Activated gamma-delta T cell (primary cell): Measurements from ENCODE around the gene EIF1.
A peak's percentile ranks its signal among the peaks of the same experiment; 100 is the strongest.
"Not testable (repeated sequence)": the region's sequence is repeated elsewhere in the genome, so short reads cannot be mapped to it uniquely, and the experiment has no call there.

Source experiments
- DNase-seq: peaks from one replicate; lab custom pipeline; 2025; lab: John Stamatoyannopoulos, UW
- total RNA-seq, 2 donors: gene quantifications; one replicate each; lab custom pipeline; 2026; lab: John Stamatoyannopoulos, UW

The EIF1 gene
- total RNA-seq, result 438 to 458 reads per million in 2 donors

DNA sequence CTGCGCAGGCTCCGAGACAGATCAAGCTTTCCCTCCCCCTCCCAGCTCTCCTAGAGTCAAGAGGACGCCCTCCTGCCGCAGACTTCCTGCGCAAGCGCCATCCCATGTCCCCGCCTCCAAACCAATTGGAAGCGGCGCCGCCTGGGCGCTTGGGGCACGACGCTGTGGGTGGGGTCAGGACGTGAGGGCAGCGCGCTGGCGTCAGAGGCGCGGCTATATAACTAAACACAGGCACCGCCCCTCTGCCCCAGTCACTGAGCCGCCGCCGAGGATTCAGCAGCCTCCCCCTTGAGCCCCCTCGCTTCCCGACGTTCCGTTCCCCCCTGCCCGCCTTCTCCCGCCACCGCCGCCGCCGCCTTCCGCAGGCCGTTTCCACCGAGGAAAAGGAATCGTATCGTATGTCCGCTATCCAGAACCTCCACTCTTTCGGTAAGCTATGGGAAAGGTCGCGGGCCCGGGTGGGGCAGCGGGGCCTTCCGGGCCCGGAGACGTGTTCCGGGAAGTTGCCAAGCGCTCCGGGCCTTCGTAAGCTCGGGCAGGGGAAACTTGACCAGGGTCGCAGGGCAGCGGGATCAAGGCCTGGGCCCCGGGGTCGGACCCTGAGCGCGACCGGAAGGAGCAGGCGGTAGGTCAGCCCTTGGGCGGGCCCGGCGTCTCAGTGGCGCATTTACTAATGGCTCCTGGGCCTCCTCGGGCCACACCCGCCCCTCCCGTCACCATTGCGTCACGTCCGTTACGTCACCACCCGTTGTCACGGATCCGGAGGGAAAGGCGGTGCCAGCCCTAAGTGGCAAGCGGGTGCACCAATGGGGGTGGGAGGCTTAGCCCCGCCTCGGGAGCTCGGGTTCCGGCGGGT, at the start of gene EIF1:
Gene EIF1 (plus strand): TSS at position 245 of the 856 bp plus-strand sequence. CDS start 154 bp downstream, at position 399.
- peak; percentile 97 for DNase-seq

- no peak for DNase-seq
Observed at GRCh38 chr17:41638941-41639340, 49.7 kb upstream of the EIF1 start.

DNA sequence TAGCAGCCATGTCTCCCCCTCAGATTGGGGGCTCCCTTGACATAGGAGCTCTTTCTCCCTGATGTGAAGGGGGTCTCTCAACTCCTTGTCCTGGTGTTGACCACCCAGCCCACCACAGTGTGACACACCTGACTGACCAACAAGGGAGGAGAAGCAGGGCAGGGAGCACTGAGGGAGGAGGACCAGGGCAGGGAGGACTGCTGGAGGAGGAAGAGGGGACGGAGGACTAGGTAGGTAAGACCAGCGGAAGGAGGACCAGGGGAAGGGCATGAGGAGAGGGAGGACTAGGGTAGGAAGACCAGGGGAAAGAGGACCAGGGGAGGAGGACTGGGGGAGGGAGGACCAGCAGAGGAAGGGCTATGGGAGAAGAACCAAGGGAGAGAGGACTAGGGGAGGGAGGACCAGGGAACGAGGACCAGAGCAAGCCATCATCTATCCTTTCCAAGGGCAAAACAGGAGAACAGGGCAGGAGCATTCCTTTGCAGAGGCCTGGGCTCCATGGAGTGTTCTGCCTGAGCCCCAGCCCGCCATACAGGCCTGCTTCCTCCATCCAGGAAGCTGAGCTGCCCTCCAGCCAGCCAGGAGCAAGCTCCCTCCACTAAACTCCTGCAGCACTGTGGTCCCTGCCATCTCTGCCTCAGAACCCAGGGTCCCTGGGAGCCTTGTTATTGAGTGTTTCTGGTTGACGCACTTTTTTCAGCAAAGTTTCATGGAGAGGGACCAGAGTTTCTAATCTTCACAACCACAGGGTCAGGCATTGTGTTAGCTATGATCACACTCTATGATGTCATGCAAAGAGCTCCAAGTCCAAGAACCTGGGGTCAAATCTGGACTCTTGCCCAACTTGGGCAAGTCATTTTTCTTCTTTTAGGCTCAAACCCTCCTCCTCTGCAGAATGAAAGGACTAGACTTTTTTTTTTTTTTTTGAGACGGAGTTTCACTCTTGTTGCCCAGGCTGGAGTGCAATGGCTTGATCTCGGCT, 48.9 kb upstream of the EIF1 start:
- no peak for DNase-seq

DNA sequence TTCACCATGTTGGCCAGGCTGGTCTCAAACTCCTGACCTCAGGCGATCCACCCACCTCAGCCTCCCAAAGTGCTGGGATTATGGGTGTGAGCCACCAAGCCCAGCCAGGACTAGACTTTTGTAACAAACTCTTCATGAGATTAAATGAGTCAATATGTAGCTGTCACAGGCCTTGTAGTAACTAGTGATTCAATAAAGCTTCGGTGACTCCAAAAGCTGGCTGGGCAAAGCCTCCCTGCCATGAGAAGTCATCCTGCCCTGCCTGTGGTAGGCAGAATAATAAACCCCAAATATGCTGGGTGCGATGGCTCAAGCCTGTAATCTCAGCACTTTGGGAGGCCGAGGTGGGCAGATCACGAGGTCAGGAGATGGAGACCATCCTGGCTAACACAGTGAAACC, 48.1 kb upstream of the EIF1 start:
- DNase-seq, result not testable (repeated sequence)

GRCh38 chr17:41642252-41643156, 46.2 kb upstream of the EIF1 start:
- no peak for DNase-seq

GRCh38 chr17:41647038-41647813, 41.5 kb upstream of the EIF1 start:
- DNase-seq, result no peak

GRCh38 chr17:41647940-41648410, 40.7 kb upstream of the EIF1 start:
- peak; percentile 62 for DNase-seq

DNA sequence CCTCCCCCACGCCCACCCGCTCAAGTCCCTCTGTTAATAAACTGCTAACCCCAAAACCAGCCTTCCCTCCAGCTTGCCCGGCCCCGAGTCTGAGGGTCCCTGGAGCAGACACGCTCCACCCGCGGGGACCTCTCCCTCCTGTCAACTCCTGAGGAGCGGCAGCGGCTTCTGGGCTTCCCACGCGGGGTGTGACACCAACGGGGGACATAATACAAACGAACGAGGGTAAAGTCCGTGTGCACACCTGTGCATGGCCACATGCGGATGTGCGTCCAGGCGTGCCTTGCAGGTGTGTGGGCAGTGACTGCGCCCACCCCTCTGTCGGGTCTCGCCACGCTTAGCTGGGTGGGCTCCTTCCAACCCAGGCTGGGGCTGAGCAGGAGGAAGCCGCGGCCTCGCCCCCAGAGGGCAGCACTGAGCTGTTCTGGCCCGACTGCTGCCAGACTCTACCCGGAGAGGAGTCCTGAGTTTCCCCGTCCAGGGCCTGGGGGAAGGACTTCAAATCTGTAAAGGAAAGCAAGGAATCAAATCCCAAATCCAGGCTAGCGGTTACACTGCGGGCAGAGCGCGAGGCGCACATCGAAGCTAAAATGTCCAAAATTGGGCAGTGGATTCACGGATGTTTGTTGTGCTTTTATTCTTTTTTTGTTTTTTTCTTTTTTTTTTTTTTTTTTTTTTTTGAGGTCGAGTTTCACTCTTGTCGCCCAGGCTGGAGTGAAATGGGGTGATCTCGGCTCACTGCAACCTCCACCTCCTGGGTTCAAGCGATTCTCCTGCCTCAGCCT, 40.1 kb upstream of the EIF1 start:
- peak; percentile 58 for DNase-seq

DNA sequence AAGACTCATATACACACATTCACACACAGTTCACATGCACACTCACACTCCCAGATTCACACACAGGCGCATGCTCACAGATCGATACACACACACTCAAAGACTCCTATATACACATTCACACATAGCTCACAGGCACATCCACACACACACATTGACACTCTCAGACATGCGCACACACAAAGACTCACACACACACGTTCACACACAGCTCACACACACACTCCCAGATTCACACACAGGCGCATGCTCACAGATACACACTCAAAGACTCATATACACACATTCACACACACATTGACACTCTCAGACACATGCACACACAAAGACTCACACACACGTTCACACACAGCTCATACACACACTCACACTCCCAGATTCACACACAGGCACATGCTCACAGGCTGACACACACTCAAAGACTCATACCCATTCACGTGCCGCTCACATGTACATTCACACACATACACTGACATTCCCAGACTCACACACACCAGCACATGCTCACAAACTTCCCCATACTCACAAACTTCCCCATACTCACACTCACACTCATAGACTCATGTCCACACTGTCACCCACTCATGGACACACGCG, 38.7 kb upstream of the EIF1 start:
- no peak for DNase-seq

DNA sequence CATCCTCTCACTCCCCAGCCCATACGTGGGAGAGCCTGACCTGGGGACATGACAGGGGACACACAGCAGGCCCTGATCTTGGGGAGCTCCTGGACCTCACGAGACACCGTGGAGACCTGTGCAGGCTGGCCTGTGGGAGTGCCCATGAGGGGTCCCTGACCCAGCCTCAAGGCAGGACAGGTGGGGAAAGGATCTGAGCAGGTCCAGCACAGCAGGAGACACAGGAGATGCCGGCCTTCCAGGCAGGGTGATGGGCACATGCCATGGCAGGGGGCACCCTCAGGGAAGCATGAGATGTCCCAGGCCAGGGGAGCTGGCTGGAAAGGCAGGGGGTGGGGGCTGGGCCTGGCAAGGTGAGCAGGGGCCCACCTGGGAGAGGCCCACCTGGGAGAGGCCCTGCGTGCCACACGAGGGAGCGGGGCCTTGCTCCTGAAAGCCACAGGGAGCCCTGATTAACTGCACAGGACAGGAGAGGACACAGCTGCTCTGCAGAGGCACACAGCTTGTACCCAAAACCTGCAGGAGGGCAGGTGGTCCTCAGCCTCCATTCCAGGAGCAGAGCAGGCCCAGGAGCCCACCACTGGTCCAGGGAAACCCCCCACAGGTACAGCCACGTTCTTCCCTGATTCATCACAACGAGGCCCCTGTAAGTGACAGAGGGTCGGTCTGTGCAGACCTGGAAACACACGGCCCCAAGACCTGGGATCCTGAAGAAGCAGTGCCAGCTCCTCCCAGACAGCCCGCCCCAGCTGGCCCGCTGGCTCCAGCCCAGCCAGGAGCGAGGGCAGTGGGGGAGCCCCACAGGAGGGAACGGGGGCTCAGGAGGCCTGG, 37.7 kb upstream of the EIF1 start:
- no peak for DNase-seq

DNA sequence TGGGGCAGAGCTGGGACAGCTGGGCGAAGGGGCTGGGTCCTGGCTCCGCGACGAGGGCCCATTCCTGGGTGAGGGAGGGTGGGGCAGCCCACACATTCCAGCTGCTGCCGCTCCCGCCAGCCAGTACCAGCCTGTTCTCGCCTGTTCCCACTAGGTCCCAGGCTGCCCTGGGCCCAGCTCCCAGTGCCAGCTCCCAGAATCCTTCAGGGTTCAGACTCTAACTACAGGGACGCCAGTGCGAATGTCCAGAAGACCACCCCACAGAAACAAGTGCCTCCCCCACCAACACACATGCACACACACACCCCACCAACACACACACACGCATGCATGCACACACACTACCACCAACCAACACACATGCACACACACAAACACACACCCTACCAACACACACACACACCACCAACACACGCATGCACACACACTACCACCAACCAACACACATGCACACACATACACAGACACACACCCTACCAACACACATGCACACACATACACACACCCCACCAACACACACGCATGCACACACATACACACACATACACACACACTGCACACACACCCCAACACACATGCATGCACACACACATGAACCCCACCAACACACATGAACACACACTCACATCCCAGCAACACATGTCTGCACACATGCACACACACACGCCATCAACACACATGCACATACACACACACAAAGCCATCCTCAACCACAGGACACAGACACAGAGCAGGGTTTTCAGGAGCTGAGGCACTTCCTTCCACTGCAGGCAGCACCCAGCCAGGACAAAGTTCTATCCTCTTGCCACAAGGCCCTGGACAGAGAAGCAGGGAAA, 36.8 kb upstream of the EIF1 start:
- no peak for DNase-seq

GRCh38 chr17:41652461-41652970, 36.2 kb upstream of the EIF1 start:
- no peak for DNase-seq

- DNase-seq, result no peak
Observed at GRCh38 chr17:41653421-41653820, 35.3 kb upstream of the EIF1 start.

GRCh38 chr17:41653892-41654677, 34.6 kb upstream of the EIF1 start:
- no peak for DNase-seq

DNA sequence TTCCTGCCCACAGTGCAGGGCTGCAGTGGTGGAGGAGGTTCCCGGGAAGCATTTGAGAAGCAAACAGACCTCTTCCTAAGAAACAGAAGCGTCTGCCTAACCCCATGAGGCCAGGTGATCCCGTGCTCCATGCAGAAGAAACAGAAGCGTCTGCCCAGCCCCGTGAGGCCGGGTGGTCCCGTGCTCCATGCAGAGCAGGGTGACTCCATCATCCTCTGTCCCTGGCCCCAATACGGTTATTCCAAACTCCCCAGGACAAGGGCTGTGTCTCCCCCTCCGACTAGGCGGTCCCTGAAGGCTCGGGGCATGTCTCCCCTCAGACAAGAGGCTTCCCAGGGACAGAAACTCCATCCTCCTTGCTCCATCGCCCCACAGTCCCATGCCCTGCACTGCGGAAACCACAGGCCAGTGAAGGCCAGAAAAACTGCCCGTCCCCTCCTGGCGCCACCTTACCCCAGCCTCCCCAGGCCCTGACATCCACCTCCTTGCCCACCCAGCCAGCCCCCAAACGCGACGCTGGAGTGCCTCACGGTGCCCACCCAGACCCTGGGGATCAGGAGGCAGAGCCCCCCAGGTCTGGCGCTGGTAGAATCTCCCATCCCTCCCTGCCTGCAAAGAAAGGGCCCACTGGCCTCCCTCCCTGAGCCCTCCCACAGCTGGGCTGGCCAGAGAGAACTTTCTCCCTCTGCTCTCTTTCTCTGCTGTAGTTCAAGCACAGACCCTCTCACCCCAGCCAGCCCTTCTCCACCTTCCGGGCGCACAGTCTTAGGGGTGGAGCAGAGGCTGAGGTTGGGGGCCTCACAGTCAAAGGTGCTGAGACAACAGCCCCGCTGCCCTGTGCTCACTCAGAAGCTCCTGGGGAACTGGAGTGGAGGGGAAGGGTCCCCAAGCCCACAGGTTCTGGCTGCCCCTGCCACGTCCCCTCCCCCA, 33.7 kb upstream of the EIF1 start:
- no peak for DNase-seq
